Ovary (tissue), 3 donors: ENCODE measurements around the gene MUC2.

Experiments
- POLR2A ChIP-seq: fragments of 450-650 bp; IDR thresholded peaks from one replicate; pipeline ENCODE4 v1.6.1; 2017; ENCODE audit warnings: antibody characterized with exemption, mild to moderate bottlenecking, moderate library complexity
- TF ChIP-seq, protein P1 (sequence below), 3 donors: fragments of 450-650 bp in 2 of 3; fragments of 200-600 bp in 1 of 3; IDR thresholded peaks; one replicate each; pipeline versions ENCODE4 v1.5.1 to v1.8.0; 2016 to 2022; ENCODE audit warnings: antibody characterized with exemption in 3 of 3, mild to moderate bottlenecking in 1 of 3
- donor health status: DM: no; HTN: no; CAD: no.

DNA sequence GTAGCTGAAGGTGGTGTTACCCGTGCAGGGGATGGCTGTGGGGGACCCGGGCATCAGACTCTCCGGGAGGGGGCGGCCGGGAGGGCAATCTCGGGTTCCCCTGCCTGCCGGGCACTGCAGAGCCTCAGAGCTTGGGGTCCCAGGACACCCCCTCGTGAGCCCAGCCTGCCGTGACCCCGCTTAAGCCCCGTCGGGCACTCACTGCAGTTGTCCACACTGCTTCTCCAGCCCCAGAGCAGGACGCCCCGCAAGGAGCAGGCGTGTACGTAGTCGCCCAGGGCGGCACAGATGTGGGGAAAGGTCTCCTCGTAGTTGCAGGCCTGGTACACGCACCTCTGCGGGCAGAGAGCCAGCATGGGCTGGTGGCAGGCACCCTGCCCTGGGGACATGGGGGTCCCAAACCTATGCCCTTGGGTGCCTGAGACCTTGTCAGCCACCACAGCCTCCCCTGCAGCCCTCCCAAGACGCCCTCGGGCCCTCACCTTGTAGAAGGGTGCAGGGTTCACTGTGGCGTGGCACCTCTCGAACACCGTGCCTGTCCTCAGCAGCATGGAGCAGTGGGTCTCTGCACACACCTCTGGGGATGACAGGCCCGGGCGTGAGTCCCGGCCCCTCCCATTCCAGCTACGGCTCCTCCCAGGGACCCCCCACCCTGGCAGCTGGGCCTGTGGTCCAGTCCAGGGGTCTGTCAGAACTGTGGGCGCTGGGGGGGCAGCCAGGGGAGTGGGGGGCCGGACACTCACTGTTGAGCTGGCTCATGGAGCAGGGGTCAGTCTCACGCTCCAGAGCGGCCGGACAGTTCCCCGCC lies 47.0 kb upstream of the MUC2 start:
- TF ChIP-seq, protein P1, sequence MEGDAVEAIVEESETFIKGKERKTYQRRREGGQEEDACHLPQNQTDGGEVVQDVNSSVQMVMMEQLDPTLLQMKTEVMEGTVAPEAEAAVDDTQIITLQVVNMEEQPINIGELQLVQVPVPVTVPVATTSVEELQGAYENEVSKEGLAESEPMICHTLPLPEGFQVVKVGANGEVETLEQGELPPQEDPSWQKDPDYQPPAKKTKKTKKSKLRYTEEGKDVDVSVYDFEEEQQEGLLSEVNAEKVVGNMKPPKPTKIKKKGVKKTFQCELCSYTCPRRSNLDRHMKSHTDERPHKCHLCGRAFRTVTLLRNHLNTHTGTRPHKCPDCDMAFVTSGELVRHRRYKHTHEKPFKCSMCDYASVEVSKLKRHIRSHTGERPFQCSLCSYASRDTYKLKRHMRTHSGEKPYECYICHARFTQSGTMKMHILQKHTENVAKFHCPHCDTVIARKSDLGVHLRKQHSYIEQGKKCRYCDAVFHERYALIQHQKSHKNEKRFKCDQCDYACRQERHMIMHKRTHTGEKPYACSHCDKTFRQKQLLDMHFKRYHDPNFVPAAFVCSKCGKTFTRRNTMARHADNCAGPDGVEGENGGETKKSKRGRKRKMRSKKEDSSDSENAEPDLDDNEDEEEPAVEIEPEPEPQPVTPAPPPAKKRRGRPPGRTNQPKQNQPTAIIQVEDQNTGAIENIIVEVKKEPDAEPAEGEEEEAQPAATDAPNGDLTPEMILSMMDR (IDR thresholded peaks at IDR 0.05): no peak
- TF ChIP-seq POLR2A: no peak
